CMK (cell line): ENCODE data around the gene HIKESHI.
"Not testable (repeated sequence)": the region's sequence is repeated elsewhere in the genome, so short reads cannot be mapped to it uniquely, and the experiment has no call there.

Source experiments
- DNase-seq: peaks from one replicate; pipeline ENCODE4 v3.0.0-alpha.2; 2010; ENCODE audit warnings: low read depth

HIKESHI gene

DNA sequence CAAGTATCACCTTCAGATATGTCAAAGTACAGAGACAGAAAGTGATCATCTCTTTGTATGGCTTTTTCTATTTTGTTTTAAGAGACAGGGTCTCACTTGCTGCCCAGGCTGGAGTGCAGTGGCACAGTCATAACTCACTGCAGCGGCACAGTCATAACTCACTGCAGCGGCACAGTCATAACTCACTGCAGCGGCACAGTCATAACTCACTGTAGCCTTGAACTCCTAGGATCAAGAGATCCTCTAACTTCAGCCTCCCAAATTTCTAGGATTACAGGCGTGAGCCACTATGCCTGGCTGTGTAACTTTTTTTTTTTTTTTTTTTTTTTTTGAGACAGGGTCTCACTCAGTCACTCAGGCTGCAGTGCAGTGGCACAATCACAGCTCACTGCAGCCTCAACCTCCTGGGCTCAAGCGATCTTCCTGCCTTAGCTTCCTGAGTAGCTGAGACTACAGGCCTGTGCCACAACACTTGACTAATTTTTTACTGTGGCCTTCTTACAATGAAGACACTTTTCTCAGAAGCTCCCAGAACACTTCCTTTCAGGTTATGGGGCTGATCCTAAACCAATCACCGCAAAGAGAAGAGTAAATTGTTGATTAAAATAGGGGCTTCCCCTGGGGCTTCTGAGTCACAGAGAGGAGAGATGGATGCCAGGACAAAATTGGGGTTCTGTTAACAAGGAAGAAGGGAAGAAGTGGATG is 9.0 kb upstream of the HIKESHI start:
- DNase-seq = no peak

DNA sequence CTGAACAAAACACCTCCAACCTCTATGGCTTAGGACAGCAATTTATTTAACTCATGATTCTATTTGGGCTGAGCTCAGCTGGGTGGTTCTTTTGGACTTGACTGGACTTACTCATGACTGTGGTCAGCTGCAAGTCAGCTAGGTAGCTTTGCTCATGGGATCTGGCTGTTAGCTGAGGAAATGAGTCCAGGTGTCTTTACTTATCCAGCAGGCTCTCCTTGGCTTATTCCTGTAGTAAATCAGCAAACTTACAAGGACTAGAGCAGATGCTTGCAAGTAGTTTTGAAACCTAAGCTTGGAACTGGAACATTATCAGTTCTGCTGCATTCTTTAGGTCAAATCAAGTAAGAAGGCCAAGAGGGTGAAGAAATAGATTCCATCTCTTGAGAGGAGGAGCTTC is 8.0 kb upstream of the HIKESHI start:
- no peak for DNase-seq

DNA sequence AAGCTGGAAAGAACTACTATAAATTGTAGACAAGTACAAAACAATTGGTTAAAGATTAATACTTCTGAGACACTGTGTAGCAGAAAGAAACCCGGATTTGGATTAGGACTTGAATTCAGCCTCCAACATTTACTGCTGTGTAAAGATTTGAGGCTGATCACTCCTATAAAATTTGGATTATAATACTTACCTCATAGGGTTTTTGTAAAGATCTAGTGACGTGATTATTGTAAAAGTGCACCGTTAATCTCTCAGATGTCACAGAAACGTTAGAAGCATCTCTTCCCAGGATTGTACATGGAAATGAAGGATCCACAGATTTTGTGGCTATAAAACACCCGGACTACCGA is 323 bp upstream of the HIKESHI start:
- no peak for DNase-seq

DNA sequence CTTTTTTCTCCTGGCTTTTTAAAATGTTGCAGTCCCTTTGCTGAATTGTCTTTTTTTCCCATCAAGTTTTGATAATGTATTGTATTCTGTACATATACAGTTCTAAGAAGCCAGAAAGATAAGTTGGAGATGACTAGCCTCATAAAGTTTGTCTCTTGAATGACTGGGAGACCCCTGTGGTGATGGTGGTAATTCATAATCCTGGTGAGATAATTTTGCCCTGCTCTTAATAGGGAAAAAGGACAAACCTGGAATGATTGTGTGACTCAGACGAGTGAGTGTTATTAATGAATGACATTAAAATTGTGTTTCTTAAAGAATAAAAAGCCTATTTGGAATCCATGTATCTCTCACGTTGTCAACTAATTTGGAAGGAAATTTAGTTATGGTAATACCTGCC is 1.2 kb downstream of the HIKESHI start:
- no peak for DNase-seq

DNA sequence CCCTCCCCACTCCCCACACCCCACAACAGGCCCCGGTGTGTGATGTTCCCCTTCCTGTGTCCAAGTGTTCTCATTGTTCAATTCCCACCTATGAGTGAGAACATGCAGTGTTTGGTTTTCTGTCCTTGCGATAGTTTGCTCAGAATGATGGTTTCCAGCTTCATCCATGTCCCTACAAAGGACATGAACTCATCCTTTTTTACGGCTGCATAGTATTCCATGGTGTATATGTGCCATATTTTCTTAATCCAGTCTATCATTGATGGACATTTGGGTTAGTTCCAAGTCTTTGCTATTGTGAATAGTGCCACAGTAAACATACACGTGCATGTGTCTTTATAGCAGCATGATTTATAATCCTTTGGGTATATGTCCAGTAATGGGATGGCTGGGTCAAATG is 6.7 kb downstream of the HIKESHI start:
- DNase-seq = not testable (repeated sequence)

DNA sequence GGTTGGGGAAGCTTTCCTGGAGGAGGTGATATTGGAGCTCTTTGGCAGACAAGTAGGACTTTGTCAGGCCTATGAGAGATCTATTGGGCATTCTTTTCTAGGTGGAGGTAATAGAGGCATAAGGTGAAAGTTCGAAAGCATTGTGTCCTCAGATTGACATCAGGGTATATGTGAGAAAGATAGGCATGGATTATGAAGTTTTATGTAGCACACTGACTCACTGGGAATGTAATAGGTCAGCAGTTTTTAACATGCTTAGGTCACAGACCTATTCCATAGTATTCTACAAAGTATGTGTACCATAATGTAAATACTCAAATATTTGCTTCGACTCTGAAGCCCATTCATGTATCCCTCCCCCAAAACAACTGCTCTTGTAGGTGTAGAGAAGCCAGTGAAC is 11.8 kb downstream of the HIKESHI start:
- no peak for DNase-seq

DNA sequence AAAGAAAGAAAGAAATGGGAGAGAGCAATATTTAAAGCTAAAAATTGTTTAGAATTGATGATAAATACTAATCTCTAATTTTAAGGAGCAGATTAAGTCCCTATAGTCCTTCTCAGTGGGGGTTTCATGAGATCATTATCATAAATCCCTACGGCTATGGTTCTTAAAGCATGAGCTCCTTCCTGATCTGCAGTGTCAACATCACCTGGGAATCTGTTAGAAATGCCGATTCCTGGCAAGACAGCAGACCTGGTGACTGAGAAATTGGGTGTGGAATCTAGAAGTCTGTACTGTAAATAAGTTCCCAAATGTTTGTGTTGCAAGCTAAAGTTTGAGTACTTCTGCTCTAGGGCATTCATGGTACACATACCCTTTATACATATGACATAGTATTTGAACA is 12.6 kb downstream of the HIKESHI start:
- no peak for DNase-seq

DNA sequence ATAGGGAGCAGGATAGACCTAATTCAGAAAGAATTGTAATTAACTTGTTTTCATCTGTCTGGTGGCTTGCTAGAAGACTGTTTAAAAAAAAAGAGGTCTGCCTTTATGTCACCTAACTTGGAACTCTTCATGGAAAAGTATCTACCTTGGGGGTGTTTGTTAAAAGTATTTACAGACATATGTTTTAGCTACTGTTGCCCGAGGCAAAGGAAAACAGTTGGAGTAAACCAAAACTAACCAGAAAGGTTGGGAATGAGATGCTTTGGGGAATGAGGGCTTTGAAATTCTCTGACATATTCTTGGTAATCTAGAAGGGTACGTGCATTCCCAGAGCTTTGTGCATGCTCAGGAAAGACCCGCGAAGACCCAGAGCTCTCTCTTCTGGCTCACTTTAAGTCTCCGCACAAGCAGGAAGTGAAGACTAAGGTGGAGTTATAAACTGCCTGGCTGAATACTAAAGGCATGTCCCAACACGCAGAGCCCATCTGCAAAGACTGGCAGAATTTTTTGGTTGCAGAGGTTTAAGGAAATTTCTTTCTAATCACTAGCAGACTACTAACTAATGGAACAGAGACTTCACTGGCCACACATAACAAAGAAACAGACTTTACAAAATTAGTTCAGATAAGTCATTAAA is 33.2 kb downstream of the HIKESHI start:
- DNase-seq = no peak

DNA sequence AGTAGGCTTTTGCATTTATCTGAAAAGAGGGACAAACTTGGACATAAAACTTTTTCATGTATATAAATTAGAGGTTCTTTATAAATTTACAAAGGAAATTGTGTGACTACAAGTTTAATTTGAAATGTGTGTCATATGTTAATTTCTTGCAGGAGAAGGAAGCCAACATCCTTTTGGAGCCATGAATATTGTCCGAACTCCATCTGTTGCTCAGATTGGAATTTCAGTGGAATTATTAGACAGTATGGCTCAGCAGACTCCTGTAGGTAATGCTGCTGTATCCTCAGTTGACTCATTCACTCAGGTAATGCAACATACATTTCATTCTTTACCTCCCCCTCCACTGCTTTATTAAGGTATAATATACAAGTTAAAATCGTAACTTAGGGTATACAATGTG is 35.2 kb downstream of the HIKESHI start:
- no peak for DNase-seq

DNA sequence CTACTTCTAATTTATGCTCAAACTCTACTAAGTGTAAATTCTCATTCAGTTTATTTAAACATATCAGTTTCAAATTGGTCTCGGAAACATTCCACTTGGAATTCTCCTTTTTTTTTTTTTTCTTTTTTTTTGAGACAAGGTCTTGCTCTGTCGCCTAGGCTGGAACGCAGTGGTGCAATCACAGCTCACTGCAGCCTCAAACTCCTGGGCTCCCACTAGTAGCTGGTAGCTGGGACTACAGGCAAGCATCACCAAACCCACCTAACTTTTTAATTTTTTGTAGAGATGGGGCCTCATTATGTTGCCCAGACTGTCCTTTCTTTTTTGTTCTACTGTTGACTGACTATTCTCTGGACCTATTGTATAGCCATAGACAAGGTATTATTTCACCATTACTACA is 39.3 kb downstream of the HIKESHI start:
- no peak for DNase-seq

DNA sequence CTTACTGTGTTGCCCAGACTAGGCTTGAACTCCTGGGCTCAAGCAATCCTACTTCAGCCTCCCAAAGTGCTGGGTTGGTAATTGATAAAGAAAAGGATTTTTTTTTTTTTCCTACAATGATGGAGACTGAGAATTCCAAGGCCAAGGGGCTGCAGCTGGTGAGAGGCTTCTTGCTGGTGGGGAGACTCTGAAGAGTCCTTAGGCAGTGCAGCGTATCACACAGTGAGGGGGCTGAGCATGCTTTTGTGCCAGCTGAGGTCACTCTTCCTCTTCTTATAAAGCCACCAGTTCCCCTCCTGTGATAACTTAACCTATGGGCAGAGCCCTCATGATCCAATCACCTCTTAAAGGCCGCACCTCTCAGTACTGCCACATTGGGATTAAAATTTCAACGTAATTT is 44.5 kb downstream of the HIKESHI start:
- DNase-seq = no peak

DNA sequence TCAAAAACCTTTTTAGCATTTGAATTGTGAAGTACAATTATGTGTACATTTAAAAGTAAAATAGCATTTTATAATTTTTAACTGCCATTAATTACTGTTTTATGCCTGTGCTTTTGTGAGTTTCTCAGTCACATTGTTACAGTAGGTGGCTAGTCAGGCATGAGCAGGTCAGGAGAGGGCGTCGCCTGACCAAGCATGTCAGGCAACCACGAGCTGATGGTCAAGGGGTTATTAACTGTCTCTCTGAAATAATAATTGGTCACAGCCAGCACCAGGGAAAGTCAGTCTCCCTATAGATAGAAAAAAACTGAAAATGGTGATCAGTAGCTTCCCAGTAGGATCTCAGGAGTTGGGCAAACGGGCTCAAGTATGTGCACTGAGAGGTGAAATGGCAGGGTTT is 53.2 kb downstream of the HIKESHI start:
- no peak for DNase-seq

DNA sequence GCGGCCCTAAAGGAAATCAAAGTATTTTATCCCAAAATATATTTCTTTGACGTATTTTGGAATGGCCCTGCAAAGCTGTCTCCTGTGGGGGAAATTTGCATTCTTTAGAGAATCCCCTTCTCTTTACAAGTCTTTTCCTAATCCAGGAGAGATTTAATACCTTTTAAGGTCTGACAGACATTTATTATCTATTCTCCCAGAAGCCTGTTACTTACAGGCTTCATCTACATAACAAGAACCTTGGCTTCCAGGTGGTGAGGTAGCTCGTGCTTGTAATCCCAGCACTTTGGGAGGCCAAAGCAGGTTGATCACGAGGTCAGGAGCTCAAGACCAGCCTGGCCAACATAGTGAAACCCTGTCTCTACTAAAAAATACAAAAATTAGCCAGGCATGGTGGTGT is 55.4 kb downstream of the HIKESHI start:
- DNase-seq = not testable (repeated sequence)

DNA sequence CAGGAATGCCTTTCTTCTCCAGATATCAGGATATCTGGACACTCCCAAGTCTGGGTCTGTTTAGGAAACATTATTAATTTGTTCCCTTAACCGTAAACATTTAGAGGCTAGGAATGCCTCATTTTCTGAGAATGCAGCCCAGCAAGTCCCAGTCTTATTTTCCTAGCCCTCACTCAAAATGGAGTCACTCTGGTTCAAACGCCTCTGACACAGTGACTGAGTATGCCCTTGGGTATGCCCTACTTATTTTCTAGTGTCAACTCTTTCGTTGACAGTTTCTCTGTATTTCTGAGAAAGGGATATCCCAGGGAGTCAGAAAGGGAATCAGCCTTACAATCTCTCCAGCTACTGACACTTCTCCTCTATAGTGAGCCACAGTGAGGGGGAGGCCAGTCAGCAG is 56.7 kb downstream of the HIKESHI start:
- DNase-seq = no peak

DNA sequence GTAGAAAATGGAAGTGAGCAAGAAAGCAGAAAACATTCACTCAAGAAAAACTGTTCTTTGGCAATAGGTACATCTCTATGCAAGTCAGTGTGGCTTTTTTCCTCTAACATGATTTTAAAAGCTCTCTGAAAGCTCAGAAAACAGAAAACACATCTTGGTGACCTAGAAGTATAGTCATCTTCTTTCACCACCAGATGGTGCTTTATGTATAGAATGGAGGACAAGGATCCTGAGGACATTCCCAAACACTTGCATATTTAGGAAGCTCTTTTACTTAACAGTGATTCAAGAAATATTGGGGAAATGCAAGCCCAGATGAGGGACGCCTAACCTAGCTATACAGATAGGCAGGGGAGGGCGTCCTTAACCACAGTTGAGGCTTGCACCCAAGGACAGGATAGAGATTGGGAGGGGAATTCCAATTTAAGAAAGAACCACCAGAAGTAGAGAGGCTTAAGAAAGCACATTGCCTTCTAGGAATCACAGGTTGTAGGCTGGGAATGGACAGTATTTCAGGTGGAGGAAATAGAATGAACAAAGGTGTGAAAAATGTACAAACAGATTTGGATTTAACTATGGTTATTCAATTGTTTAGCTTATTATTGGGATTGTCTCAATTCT is 58.8 kb downstream of the HIKESHI start:
- DNase-seq = no peak

DNA sequence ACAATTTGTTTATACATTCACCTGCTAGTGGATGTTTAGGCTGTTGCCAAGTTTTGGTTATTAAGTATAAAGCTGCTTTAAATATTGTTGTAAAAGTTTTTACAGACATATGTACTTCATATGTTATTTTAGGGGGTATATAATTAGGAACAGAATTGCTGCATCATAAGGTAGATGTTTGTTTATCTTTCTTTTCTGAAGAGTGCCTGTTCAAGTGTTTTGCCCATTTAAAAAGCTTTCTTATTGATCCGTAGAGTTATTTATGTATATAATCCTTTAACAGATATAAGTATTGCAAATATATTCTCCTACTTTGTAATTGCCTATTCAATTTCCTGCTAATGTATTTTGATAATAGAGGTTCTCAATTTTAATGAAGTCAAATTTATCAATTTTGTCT is 61.4 kb downstream of the HIKESHI start:
- DNase-seq = no peak

DNA sequence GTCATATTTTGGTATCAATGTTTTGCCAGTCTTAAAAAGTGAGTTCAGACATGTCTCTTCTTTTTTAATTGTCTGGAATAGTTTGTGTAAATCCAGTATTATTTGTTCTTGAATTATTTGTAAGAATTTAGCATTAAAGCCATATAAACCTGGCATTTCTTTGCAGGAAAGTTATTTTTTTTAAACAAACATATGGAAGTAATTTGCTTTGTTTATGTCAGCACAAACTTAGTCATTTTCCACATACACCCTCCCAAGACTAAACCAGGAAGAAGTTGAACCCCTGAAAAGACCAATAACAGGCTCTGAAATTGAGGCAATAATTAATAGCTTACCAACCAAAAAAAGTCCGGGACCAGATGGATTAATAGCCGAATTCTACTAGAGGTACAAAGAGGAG is 63.5 kb downstream of the HIKESHI start:
- no peak for DNase-seq

DNA sequence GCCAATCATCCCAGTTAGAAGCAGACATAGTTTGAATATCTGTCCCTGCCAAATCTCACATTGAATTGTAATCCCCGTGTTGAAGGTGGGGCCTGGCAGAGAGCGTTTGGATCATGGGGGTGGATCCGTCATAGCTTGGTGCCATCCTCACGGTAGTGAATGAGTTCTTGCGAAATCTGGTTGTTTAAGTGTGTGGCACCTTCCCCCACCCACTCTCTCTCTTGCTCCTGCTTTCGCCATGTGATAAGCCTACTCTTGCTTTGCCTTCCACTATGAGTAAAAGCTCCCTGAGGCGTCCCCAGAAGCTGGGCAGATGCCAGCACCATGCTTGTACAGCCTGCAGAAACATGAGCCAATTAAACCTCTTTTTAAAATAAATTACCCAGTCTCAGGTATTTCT is 67.6 kb downstream of the HIKESHI start:
- no peak for DNase-seq

DNA sequence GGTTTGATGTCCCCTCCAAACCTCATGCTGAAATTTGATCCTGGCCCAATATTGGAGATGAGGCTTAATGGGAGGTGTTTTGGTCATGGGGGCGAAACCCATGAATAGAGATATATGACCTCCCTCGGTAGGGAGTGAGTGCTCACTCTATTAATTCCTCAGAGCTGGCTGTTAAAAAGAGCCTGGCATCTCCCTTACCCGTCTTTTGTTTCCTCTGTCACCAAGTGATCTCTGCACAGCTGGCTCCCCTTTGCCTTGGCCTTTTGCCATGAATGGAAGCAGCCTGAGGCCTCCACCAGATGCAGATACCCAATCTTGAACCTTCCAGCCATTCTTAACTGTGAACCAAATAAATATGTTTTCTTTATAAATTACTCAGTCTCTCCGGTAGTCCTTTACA is 68.1 kb downstream of the HIKESHI start:
- no peak for DNase-seq

DNA sequence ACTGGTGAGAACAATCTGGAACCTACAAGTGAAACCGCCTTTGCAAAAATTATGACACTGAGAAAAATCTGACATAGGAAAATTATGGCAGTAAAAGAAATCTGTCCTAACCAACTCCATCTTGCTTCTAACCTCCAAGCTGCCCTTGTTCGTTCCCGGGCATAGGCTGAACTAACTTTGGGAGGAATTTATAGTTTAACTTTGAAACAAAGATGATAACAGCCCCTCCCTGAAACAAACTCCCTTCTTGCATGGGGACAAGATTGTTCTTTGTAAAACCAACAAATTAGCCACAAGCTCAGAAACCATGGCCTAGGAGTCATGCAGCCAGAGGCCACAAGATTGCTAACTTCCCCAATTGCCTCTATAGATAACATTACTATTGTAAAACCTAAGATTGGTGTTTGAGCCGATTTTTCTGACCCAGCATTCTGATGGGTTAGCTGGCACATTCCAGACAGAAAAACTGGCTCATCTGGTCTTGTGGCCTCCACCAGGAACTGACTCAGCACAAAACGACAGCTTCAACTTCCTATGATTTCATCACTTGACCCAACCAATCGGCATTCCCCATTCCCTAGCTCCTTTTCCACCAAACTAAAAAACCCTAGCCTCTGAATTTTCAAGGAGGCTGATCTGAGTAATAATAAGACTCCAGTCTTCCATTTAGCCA is 69.0 kb downstream of the HIKESHI start:
- DNase-seq = peak; percentile 68

DNA sequence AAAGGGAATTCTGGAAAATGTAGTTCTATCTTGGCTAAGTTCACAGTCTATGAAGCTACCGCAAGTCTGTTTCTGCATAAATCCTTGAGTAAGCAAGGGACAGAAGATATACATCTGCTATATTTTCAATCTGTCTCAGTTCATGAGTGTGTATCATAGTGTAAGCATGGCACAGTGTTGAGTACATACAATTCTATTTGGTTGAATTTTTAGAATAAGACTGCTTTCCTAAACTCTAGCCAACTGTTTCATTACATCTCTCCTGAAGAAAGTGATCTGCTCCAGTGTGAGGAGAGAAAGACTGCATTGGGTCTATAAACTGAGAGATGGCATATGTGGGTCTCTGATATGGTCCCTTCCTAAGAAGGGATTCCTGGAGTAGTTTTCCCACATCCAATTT is 70.0 kb downstream of the HIKESHI start:
- no peak for DNase-seq

DNA sequence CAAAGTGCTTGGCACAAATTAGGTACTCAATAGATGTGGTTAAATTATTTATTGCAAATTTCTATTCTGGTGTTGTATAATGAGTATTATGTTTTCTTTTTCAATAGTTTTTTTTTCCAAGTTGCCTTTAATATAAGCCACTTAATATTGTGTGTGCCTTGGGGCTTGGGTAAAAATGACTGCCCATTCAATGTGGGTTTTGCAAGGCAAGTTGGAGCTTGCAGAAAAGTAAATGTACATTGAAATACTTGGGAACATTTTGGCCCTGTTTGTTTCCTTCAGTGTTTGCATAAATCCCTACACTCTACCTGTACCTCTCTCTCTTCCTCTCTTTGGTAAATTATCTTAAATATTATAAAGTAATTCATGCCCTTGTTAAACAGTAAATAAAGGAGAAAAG is 70.5 kb downstream of the HIKESHI start:
- DNase-seq = no peak

DNA sequence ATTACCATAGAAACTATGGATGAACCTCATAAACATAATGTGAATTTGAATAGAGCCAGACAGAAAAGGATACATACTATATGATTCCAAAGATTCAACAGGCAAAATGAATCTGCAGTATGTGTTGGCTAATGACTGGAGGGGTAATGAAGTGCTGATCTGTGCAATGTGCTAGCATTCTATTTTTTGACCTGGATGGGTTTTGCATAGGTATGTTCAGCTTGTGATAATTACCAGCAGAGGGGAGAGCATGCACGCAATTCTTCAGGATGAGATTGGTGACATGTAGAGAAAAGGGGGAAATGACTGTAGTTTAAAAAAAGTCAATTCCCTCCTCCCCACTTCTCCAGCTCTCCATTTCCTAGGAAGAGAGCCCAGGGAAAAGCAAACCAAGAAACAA is 72.0 kb downstream of the HIKESHI start:
- no peak for DNase-seq
